HepG2 (cell line): ENCODE results near the gene MRPL58. TPM values are rescaled to one million over a fixed set of nuclear protein-coding genes. Genes with fewer than 3 reads are reported as not detected.

Source experiments
- ATAC-seq: fragments of 200-7000 bp; cut with Tn5 transposase; 3 replicates; pipeline ENCODE4 v1.9.1; 2020; ENCODE audit warnings: mild to moderate bottlenecking, moderate library complexity
- BruUV-seq: library from RNA; stranded (reverse); fragments of 400-500 nt; replicated peaks from 2 replicates; lab custom pipeline; 2021; lab: Mats Ljungman, UMichigan
- CTCF ChIA-PET: fragments of 300-600 bp; formaldehyde crosslinking; extraction: SDS; loops from one replicate; lab custom pipeline; 2021; ENCODE audit warnings: low total read pairs, inconsistent platforms, low intra/inter-chr PET ratio; lab: Yijun Ruan, JAX
- POLR2A ChIA-PET: fragments of 350-600 bp; sonication (Branson Sonifier 250); formaldehyde crosslinking; loops from one replicate; lab custom pipeline; 2020; ENCODE audit warnings: antibody characterized with exemption, inconsistent platforms; lab: Yijun Ruan, JAX
- DNase-seq: peaks from one replicate; pipeline ENCODE4 v3.0.0-alpha.2; 2015; ENCODE audit warnings: low spot score
- FAIRE-seq: peaks from 3 replicates; lab custom pipeline; 2011; peaks lifted over from hg19 to GRCh38; lab: Jason Lieb, UNC
- H2AFZ ChIP-seq: one replicate; pipeline ENCODE4 v1.6.1; 2011; ENCODE audit warnings: low read length, inconsistent platforms
- H3K27ac ChIP-seq: fragments of 300-600 bp; 3 replicates; pipeline ENCODE4 v1.8.0; 2011; ENCODE audit warnings: mixed run types, mild to moderate bottlenecking, mixed read lengths, low read length, inconsistent platforms; ENCODE audit not compliant: insufficient read depth; ENCODE audit errors: extremely low read length
- H3K27me3 ChIP-seq, 2 experiments: fragments of 200-600 bp in 1 of 2; 2 replicates in 1 of 2; 3 replicates in 1 of 2; pipeline versions ENCODE4 v1.6.0 to v1.8.0; 2011; ENCODE audit warnings: low read length in 2 of 2, mild to moderate bottlenecking in 2 of 2, moderate library complexity in 2 of 2, inconsistent platforms in 1 of 2; ENCODE audit not compliant: insufficient read depth in 2 of 2, control insufficient read depth in 1 of 2
- H3K36me3 ChIP-seq, 2 experiments: fragments of 200-600 bp in 1 of 2; replicated peaks in 1 of 2; 2 replicates in 1 of 2; 3 replicates in 1 of 2; pipeline versions ENCODE4 v1.5.1 to v1.8.0; 2011; ENCODE audit warnings: low read length in 2 of 2, inconsistent platforms in 1 of 2; ENCODE audit not compliant: insufficient read depth in 2 of 2, control insufficient read depth in 1 of 2
- H3K4me1 ChIP-seq: 2 replicates; pipeline ENCODE4 v1.5.1; 2012; ENCODE audit warnings: low read length, inconsistent platforms; ENCODE audit not compliant: insufficient read depth
- H3K4me2 ChIP-seq: 2 replicates; pipeline ENCODE4 v1.6.0; 2011; ENCODE audit warnings: low read depth, low read length, inconsistent platforms
- H3K4me3 ChIP-seq, 3 experiments: fragments of 200-600 bp in 1 of 3; sonication (generic), shearing (Covaris generic) in 1 of 3; replicated peaks in 1 of 3; 2 replicates each; pipeline ENCODE4 v1.5.1; 2011 to 2016; ENCODE audit warnings: low read length in 3 of 3, inconsistent platforms in 2 of 3, low read depth in 2 of 3, mild to moderate bottlenecking in 2 of 3, control low read depth in 1 of 3, mixed read lengths in 1 of 3; ENCODE audit not compliant: insufficient read depth in 1 of 3
- H3K79me2 ChIP-seq: one replicate; pipeline ENCODE4 v1.6.1; 2011; ENCODE audit warnings: low read length, inconsistent platforms; ENCODE audit not compliant: insufficient read depth
- H3K9ac ChIP-seq: 2 replicates; pipeline ENCODE4 v1.6.0; 2011; ENCODE audit warnings: mild to moderate bottlenecking, low read depth, low read length, inconsistent platforms; ENCODE audit not compliant: insufficient read depth
- H3K9me3 ChIP-seq: 2 replicates; pipeline ENCODE4 v1.5.1; 2012; ENCODE audit warnings: mild to moderate bottlenecking, low read length
- H4K20me1 ChIP-seq: 2 replicates; pipeline ENCODE4 v1.6.0; 2011; ENCODE audit warnings: inconsistent platforms, mild to moderate bottlenecking, low read length, moderate library complexity; ENCODE audit not compliant: insufficient read depth
- AHDC1 ChIP-seq: sonication (generic); formaldehyde crosslinking; IDR thresholded peaks from 2 replicates; pipeline ENCODE4 v1.5.1; 2020; ENCODE audit warnings: mild to moderate bottlenecking, missing genetic modification reagents, borderline replicate concordance
- CHCHD3 ChIP-seq: sonication (generic); formaldehyde crosslinking; IDR thresholded peaks from 2 replicates; pipeline ENCODE4 v1.8.0; 2022; ENCODE audit warnings: mild to moderate bottlenecking, missing genetic modification reagents, moderate library complexity
- KDM5A ChIP-seq: fragments of 200-600 bp; sonication (generic); IDR thresholded peaks from 2 replicates; pipeline ENCODE4 v1.7.0; 2018; ENCODE audit warnings: antibody characterized with exemption, mild to moderate bottlenecking, low read length, borderline replicate concordance
- PCBP2 ChIP-seq: fragments of 200-400 bp; formaldehyde crosslinking; optimal IDR thresholded peaks from 2 replicates; pipeline ENCODE3; 2018; ENCODE audit warnings: low read length, low read depth; ENCODE audit not compliant: poor library complexity, severe bottlenecking
- RBM39 ChIP-seq: fragments of 200-400 bp; formaldehyde crosslinking; IDR thresholded peaks from one replicate; pipeline ENCODE4 v1.6.1; 2018; ENCODE audit warnings: antibody characterized with exemption, mild to moderate bottlenecking, low read depth, low read length; ENCODE audit not compliant: poor library complexity, severe bottlenecking
- ZFP36L1 ChIP-seq: sonication (generic); formaldehyde crosslinking; IDR thresholded peaks from 2 replicates; pipeline ENCODE4 v1.8.0; 2022; ENCODE audit warnings: mild to moderate bottlenecking, missing genetic modification reagents, moderate library complexity
- ZNF136 ChIP-seq: sonication (generic); formaldehyde crosslinking; IDR thresholded peaks from 2 replicates; pipeline ENCODE4 v1.8.1; 2022; ENCODE audit warnings: low read depth, mild to moderate bottlenecking, moderate library complexity, missing genetic modification reagents
- ZNF382 ChIP-seq: sonication (generic); formaldehyde crosslinking; IDR thresholded peaks from 2 replicates; pipeline ENCODE4 v1.5.0; 2020; ENCODE audit warnings: missing genetic modification reagents, mild to moderate bottlenecking, borderline replicate concordance
- ZNF468 ChIP-seq: sonication (generic); formaldehyde crosslinking; IDR thresholded peaks from 2 replicates; pipeline ENCODE4 v1.8.0; 2022; ENCODE audit warnings: mild to moderate bottlenecking, moderate library complexity, missing genetic modification reagents
- ZNF781 ChIP-seq: sonication (generic); formaldehyde crosslinking; IDR thresholded peaks from 2 replicates; pipeline ENCODE4 v1.5.1; 2020; ENCODE audit warnings: borderline replicate concordance, mild to moderate bottlenecking, missing genetic modification reagents; ENCODE audit errors: not compliant biosample characterization
- ZNF784 ChIP-seq: sonication (generic); formaldehyde crosslinking; IDR thresholded peaks from 2 replicates; pipeline ENCODE4 v1.5.1; 2020; ENCODE audit warnings: missing genetic modification reagents, mild to moderate bottlenecking, borderline replicate concordance
- ZNF878 ChIP-seq: sonication (generic); formaldehyde crosslinking; IDR thresholded peaks from 2 replicates; pipeline ENCODE4 v1.8.1; 2023; ENCODE audit warnings: mild to moderate bottlenecking, missing genetic modification reagents, moderate library complexity
- WGBS: methylation state at CpG from one replicate; pipeline ENCODE4 v1.1.6; 2017; ENCODE audit warnings: low lambda C conversion rate; 5-methylcytosine and 5-hydroxymethylcytosine counted together
- in situ Hi-C: cut with HindIII; loops from 2 replicates; pipeline ENCODE4 v1.10.0; 2017; ENCODE audit warnings: low pct_unique_long_range_greater_than_20kb; ENCODE audit not compliant: extremely low pct_ligation_motif_present
- intact Hi-C: fragments of 100-400 bp; cut with micrococcal nuclease; formaldehyde crosslinking; loops from one replicate; pipeline ENCODE4 v1.10.0; 2022; ENCODE audit not compliant: unreplicated experiment
- polyA plus RNA-seq, 8 experiments: library from polyadenylated mRNA; depleted of rRNA in 3 of 8; stranded (reverse) in 7 of 8; unstranded in 1 of 8; fragments of >200 nt; fragmentation: Illumina TruSeq in 4 of 8; extraction: Trizol in 4 of 8; gene quantifications; 2 replicates each; pipeline versions ENCODE4 v1.2.1 to v1.2.3, GENCODE V29; 2011 to 2016; ENCODE audit warnings: low read depth in 4 of 8, missing spikeins in 1 of 8, mixed read lengths in 1 of 8; ENCODE audit not compliant: insufficient read depth in 1 of 8
- total RNA-seq, 5 experiments: library from RNA; depleted of rRNA; stranded (reverse); fragments of >200 nt; fragmentation: Illumina TruSeq; extraction: Trizol; gene quantifications; 2 replicates each; pipeline ENCODE4 v1.2.3, GENCODE V29; 2016; ENCODE audit warnings: low read depth in 1 of 5
- TF ChIP-seq, protein P1 (sequence below): IDR thresholded peaks from 2 replicates; pipeline ENCODE4 v1.6.1; 2012; ENCODE audit warnings: low read depth, low read length, improper control_type of control experiment

MRPL58 gene
- total and polyA plus RNA-seq, 2 of the 13 experiments (the other 11 are each of a cell fraction or from before 2014, with no cell fraction given), result 44.9 to 68.9 TPM

- Histone ChIP-seq H3K4me1 (no peaks in the 10 kb centered on the region), H4K20me1 (no peaks in the 10 kb centered on the region), H2AFZ (no peak overlapping the region), H3K9me3 (no peaks in the 10 kb centered on the region), H3K9ac (no peak overlapping the region), H3K79me2 (no peaks in the 10 kb centered on the region), H3K36me3 (peaks cover 0 to 2% of the 10 kb centered on the region in 2 experiments; a peak in 2 of 5 replicates), H3K27me3 (no peaks in the 10 kb centered on the region; a peak in 1 of 5 replicates), H3K27ac (no peak overlapping the region), H3K4me2 (no peak overlapping the region), H3K4me3 (no peak overlapping the region)
- CTCF ChIA-PET, result interaction anchor here (0.8 kb wide), 1 partner anchor 42 kb away, joined by 3 read pairs; no protein-coding TSS in a partner anchor
- DNase-seq, result no peak
- WGBS, result 88% methylated on average over 71 of the region's 76 CpGs
- no peak for ATAC-seq
- FAIRE-seq, result no peak
- in situ Hi-C loops (no loop called here), intact Hi-C loops (no loop called here)
- POLR2A ChIA-PET, result interaction anchor here (0.9 to 1.9 kb wide), 2 partner anchors 9 to 22 kb away, joined by 3 to 8 read pairs; partner anchors contain the start of gene MRPL58
- BruUV-seq, result no TSS peak
- TF ChIP-seq, protein P1, sequence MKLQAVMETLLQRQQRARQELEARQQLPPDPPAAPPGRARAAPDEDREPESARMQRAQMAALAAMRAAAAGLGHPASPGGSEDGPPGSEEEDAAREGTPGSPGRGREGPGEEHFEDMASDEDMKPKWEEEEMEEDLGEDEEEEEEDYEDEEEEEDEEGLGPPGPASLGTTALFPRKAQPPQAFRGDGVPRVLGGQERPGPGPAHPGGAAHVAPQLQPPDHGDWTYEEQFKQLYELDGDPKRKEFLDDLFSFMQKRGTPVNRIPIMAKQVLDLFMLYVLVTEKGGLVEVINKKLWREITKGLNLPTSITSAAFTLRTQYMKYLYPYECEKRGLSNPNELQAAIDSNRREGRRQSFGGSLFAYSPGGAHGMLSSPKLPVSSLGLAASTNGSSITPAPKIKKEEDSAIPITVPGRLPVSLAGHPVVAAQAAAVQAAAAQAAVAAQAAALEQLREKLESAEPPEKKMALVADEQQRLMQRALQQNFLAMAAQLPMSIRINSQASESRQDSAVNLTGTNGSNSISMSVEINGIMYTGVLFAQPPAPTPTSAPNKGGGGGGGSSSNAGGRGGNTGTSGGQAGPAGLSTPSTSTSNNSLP, result no peak
- no peak for TF ChIP-seq KDM5A
- TF ChIP-seq ZNF382 (CRISPR knock-in tag), result no peak
- no peak for TF ChIP-seq ZNF136 (CRISPR knock-in tag)
- no peak for TF ChIP-seq AHDC1 (CRISPR knock-in tag)
- TF ChIP-seq ZFP36L1, result no peak
- TF ChIP-seq ZNF468 (CRISPR knock-in tag), result no peak
- 0 out of 2 replicates have a peak, but pooled peaks have one; percentile 1 for TF ChIP-seq CHCHD3 (CRISPR knock-in tag)
- no peak for TF ChIP-seq ZNF784 (CRISPR knock-in tag)
- no peak for TF ChIP-seq ZNF878 (CRISPR knock-in tag)
- no peak for TF ChIP-seq PCBP2
- no peak for TF ChIP-seq ZNF781 (CRISPR knock-in tag)
- no peak for TF ChIP-seq RBM39
Measured at GRCh38 chr17:75003070-75003956, 9.2 kb upstream of the MRPL58 start.
